ENCODE data around the gene BMPER. TPM values are rescaled to one million over a fixed set of nuclear protein-coding genes. Genes with fewer than 3 reads are reported as not detected.

Gene BMPER
- total and polyA plus RNA-seq, 2 of the 8 experiments (the other 6 are each of a cell fraction or from before 2014, with no cell fraction given): 0.33 to 0.69 TPM

- TF ChIP-seq TAF1 (IDR thresholded peaks at IDR 0.05; ENCODE audit: low read depth, low read length) (no peak), RNF2 (IDR thresholded peaks at IDR 0.05; ENCODE audit: borderline replicate concordance, low read depth, low read length, missing control alignments, poor library complexity, severe bottlenecking) (no peak)
Measured at GRCh38 chr7:34066411-34066810, 161.1 kb downstream of the BMPER start (continued).

Data from H1 (cell line).